A673 (cell line): ENCODE measurements around the gene PDE8A. TPM values are rescaled to one million over a fixed set of nuclear protein-coding genes. Genes with fewer than 3 reads are reported as not detected.
A peak's percentile ranks its signal among the peaks of the same experiment; 100 is the strongest.

Experiments
- BruUV-seq: library from RNA; stranded (reverse); fragments of 400-500 nt; replicated peaks from 2 replicates; lab custom pipeline; 2021; lab: Mats Ljungman, UMichigan
- CTCF ChIA-PET: fragments of 300-600 bp; sonication (Branson Sonifier 250); formaldehyde crosslinking; loops from one replicate; lab custom pipeline; 2022; ENCODE audit warnings: antibody characterized with exemption; lab: Charles Lee
- POLR2A ChIA-PET: fragments of 300-600 bp; sonication (Branson Sonifier 250); formaldehyde crosslinking; loops from one replicate; lab custom pipeline; 2022; ENCODE audit warnings: antibody characterized with exemption; ENCODE audit not compliant: low non-redundant PET; lab: Charles Lee
- DNase-seq: peaks from one replicate; pipeline ENCODE4 v3.0.0-alpha.2; 2015; ENCODE audit warnings: low spot score
- H3K27ac ChIP-seq: fragments of 200-600 bp; sonication (generic); 2 replicates; pipeline ENCODE4 v1.5.1; 2016; ENCODE audit warnings: mixed run types, low read depth, mild to moderate bottlenecking, mixed read lengths, antibody characterized with exemption, low read length; ENCODE audit not compliant: poor library complexity, severe bottlenecking
- H3K27me3 ChIP-seq: fragments of 200-600 bp; sonication (generic); replicated peaks from 2 replicates; pipeline ENCODE4 v1.6.1; 2017; ENCODE audit warnings: mixed run types, low read depth, mild to moderate bottlenecking, mixed read lengths, antibody characterized with exemption, low read length; ENCODE audit not compliant: insufficient read depth, poor library complexity
- H3K36me3 ChIP-seq: fragments of 200-600 bp; sonication (generic); 2 replicates; pipeline ENCODE4 v1.6.1; 2016; ENCODE audit warnings: mixed run types, mild to moderate bottlenecking, mixed read lengths, antibody characterized with exemption, low read length; ENCODE audit not compliant: insufficient read depth, poor library complexity, severe bottlenecking
- H3K4me1 ChIP-seq: fragments of 200-600 bp; sonication (generic); 2 replicates; pipeline ENCODE4 v1.6.1; 2017; ENCODE audit warnings: mixed run types, mild to moderate bottlenecking, mixed read lengths, antibody characterized with exemption, low read length; ENCODE audit not compliant: insufficient read depth, poor library complexity, severe bottlenecking
- H3K4me3 ChIP-seq: fragments of 200-600 bp; sonication (generic); 2 replicates; pipeline ENCODE4 v1.5.1; 2016; ENCODE audit warnings: low read depth, mixed run types, mild to moderate bottlenecking, mixed read lengths, low read length; ENCODE audit not compliant: poor library complexity, severe bottlenecking
- H3K9me3 ChIP-seq: fragments of 200-600 bp; sonication (generic); 2 replicates; pipeline ENCODE4 v1.6.1; 2016; ENCODE audit warnings: mixed run types, low read depth, mild to moderate bottlenecking, mixed read lengths, antibody characterized with exemption, low read length; ENCODE audit not compliant: poor library complexity, severe bottlenecking
- EZH2 ChIP-seq: fragments of 200-600 bp; sonication (generic); IDR thresholded peaks from 2 replicates; pipeline ENCODE4 v1.6.1; 2017; ENCODE audit warnings: borderline replicate concordance, low read depth, mild to moderate bottlenecking, mixed read lengths, antibody characterized with exemption, low read length; ENCODE audit not compliant: poor library complexity, severe bottlenecking
- intact Hi-C: fragments of 100-400 bp; cut with micrococcal nuclease; formaldehyde crosslinking; loops from one replicate; pipeline ENCODE4 v1.10.0; 2022; ENCODE audit not compliant: unreplicated experiment
- total RNA-seq: library from RNA; stranded (reverse); gene quantifications from 2 replicates; pipeline ENCODE4 v1.2.3, GENCODE V29; 2021
- TF ChIP-seq, protein P1 (sequence below): fragments of 300-800, 200-600 bp; sonication (generic); conservative IDR thresholded peaks from 2 replicates; pipeline ENCODE4 v1.5.1; 2017; ENCODE audit warnings: low read depth, mild to moderate bottlenecking, antibody characterized with exemption, low read length, moderate library complexity, mixed read lengths

PDE8A gene
- total RNA-seq, 1 experiment from 2014 or later, result 80.7 TPM

DNA sequence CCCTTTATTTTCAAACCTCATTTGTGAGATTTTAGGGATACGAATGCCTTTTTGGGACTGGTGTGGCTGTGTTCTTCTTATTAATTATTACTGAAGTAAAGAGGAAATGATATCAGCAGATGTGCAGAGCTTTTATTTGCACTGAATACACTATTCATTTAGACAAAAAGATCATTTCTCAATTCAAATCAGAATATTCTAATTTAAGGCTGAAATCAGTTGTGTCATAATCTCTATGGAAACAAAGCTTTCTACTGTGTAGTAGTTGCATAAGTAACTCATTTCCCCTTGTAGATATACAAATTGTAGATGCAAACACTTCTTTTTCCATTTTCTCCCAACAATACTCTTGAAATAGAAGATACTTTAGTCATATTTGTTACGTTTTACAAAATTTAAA, 56.0 kb downstream of the PDE8A start:
- intact Hi-C loops, result no loop called here
- H3K27ac ChIP-seq, result peak overlapping the region; percentile 14
- no peaks in the 10 kb centered on the region for H3K9me3 ChIP-seq
- ChIA-PET CTCF (interaction anchor here (0.6 kb wide), 1 partner anchor 27 kb away, joined by 3 read pairs; no protein-coding TSS in a partner anchor), POLR2A (no interaction called here)
- no TSS peak for BruUV-seq
- DNase-seq, result no peak
- no peak overlapping the region for H3K4me3 ChIP-seq
- peaks cover 40% of the 10 kb centered on the region for H3K4me1 ChIP-seq
- H3K36me3 ChIP-seq, result no peaks in the 10 kb centered on the region
- TF ChIP-seq, protein P1, sequence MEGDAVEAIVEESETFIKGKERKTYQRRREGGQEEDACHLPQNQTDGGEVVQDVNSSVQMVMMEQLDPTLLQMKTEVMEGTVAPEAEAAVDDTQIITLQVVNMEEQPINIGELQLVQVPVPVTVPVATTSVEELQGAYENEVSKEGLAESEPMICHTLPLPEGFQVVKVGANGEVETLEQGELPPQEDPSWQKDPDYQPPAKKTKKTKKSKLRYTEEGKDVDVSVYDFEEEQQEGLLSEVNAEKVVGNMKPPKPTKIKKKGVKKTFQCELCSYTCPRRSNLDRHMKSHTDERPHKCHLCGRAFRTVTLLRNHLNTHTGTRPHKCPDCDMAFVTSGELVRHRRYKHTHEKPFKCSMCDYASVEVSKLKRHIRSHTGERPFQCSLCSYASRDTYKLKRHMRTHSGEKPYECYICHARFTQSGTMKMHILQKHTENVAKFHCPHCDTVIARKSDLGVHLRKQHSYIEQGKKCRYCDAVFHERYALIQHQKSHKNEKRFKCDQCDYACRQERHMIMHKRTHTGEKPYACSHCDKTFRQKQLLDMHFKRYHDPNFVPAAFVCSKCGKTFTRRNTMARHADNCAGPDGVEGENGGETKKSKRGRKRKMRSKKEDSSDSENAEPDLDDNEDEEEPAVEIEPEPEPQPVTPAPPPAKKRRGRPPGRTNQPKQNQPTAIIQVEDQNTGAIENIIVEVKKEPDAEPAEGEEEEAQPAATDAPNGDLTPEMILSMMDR, result no peak
- no peak for TF ChIP-seq EZH2
- H3K27me3 ChIP-seq, result no peaks in the 10 kb centered on the region

DNA sequence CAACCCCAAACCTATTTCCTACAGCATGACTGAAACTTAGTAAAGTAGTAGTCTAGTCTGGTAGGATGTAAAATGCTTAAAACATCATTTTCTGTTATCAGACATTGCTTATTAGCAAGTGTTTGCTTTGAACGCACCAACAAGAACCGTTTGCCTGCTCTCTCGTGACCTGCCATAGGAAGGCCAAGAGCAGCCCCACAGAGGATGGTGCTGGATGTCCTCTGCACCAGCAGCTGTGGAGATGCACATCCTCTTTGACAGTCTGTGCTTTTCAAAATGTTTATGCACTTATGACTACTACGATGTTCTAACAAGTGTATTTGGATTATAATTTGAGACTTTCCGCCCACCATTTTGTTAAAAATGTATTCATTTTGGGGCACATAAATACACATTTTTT, 59.6 kb downstream of the PDE8A start:
- Histone ChIP-seq H3K27ac (no peak overlapping the region), H3K27me3 (no peaks in the 10 kb centered on the region), H3K4me3 (no peak overlapping the region), H3K9me3 (no peaks in the 10 kb centered on the region), H3K4me1 (peaks cover 51% of the 10 kb centered on the region), H3K36me3 (no peaks in the 10 kb centered on the region)
- BruUV-seq, result no TSS peak
- ChIA-PET CTCF (no interaction called here), POLR2A (no interaction called here)
- intact Hi-C loops, result loop anchor here (5.0 to 10.0 kb wide), 3 partner anchors 54 to 454 kb away; no protein-coding TSS in a partner anchor
- DNase-seq, result no peak
- no peak for TF ChIP-seq EZH2
- TF ChIP-seq, protein P1, result no peak

DNA sequence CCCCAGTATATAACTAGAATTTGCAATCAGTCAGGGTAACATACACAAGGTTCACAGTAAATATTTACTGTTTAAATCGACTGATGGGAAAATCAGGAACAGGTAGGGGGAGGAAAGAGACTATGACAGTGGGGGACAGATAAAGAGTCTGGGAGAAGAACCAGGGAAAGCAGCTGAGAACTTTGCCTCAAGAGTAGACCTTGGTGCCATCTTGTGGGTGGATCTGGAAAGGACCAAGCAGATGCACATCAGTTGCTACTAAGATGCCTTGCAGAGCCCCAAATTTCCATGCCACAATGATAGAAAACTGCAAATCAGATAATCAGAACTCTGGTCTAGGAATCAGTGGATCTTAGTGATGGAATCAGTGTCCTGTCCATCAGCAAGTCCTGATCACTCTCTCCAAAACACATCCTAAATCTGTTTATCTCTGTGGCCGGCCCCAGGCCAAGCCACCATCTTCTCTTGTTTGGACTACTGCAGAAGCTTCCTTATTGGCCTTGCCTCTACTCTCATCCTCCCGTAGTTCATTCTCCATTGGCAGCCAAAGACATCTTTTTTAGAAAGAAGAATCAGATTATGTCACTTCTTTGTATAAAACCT, 62.7 kb downstream of the PDE8A start:
- no TSS peak for BruUV-seq

More for the DNA sequence above, 62.7 kb downstream of the PDE8A start:
- ChIA-PET CTCF (interaction anchor here (0.6 to 3.1 kb wide), 3 partner anchors 83 to 116 kb away, joined by 4 to 21 read pairs (median 4); no protein-coding TSS in a partner anchor), POLR2A (no interaction called here)
- Histone ChIP-seq H3K27me3 (no peaks in the 10 kb centered on the region), H3K4me1 (peaks cover 47% of the 10 kb centered on the region), H3K27ac (no peak overlapping the region), H3K4me3 (no peak overlapping the region), H3K36me3 (no peaks in the 10 kb centered on the region), H3K9me3 (no peaks in the 10 kb centered on the region)
- intact Hi-C loops, result loop anchor here (1.0 to 10.0 kb wide), 4 partner anchors 57 to 457 kb away; no protein-coding TSS in a partner anchor
- peak; percentile 77 for DNase-seq
- TF ChIP-seq EZH2, result no peak
- TF ChIP-seq, protein P1, result peak; percentile 67
